ENCODE measurements around the gene SPATA3. TPM values are rescaled to one million over a fixed set of nuclear protein-coding genes. Genes with fewer than 3 reads are reported as not detected.

The SPATA3 gene
- total RNA-seq, 1 donor from 2014 or later: not detected

- DNase-seq (ENCODE audit: low spot score in 2 of 2): no peak
- no peaks in the 10 kb centered on the region for H3K9me3 ChIP-seq
- no peak for TF ChIP-seq CTCF (IDR thresholded peaks at IDR 0.05)
- H3K4me1 ChIP-seq: no peaks in the 10 kb centered on the region
- no peak overlapping the region for H3K27ac ChIP-seq
- H3K27me3 ChIP-seq: no peaks in the 10 kb centered on the region
- intact Hi-C loops (cut with DNase I): no loop called here
- H3K4me3 ChIP-seq: no peak overlapping the region
- H3K36me3 ChIP-seq: no peaks in the 10 kb centered on the region
Observed at GRCh38 chr2:230972046-230972445, 23.9 kb upstream of the SPATA3 start.

GRCh38 chr2:230974096-230974913, 21.6 kb upstream of the SPATA3 start:
- no peak for DNase-seq (ENCODE audit: low spot score in 2 of 2)
- intact Hi-C loops (cut with DNase I): no loop called here
- TF ChIP-seq CTCF (IDR thresholded peaks at IDR 0.05): no peak

GRCh38 chr2:230975927-230976326, 20.0 kb upstream of the SPATA3 start:
- Histone ChIP-seq H3K27me3 (no peaks in the 10 kb centered on the region), H3K36me3 (no peaks in the 10 kb centered on the region), H3K27ac (no peak overlapping the region), H3K4me3 (no peak overlapping the region), H3K4me1 (no peaks in the 10 kb centered on the region), H3K9me3 (no peaks in the 10 kb centered on the region)
- TF ChIP-seq CTCF (IDR thresholded peaks at IDR 0.05): no peak
- no peak for DNase-seq (ENCODE audit: low spot score in 2 of 2)
- intact Hi-C loops (cut with DNase I): no loop called here

More at GRCh38 chr2:230974096-230974913, 21.6 kb upstream of the SPATA3 start:
- Histone ChIP-seq H3K9me3 (no peaks in the 10 kb centered on the region), H3K4me3 (no peak overlapping the region), H3K27me3 (no peaks in the 10 kb centered on the region), H3K36me3 (no peaks in the 10 kb centered on the region), H3K4me1 (no peaks in the 10 kb centered on the region), H3K27ac (no peak overlapping the region)

GRCh38 chr2:230976671-230977171, 19.2 kb upstream of the SPATA3 start:
- Histone ChIP-seq H3K9me3 (no peaks in the 10 kb centered on the region), H3K27me3 (no peaks in the 10 kb centered on the region), H3K27ac (no peak overlapping the region), H3K36me3 (no peaks in the 10 kb centered on the region), H3K4me1 (no peaks in the 10 kb centered on the region), H3K4me3 (no peak overlapping the region)
- no peak for DNase-seq (ENCODE audit: low spot score in 2 of 2)
- TF ChIP-seq CTCF (IDR thresholded peaks at IDR 0.05): no peak
- intact Hi-C loops (cut with DNase I): no loop called here

GRCh38 chr2:230980468-230980867, 15.5 kb upstream of the SPATA3 start:
- Histone ChIP-seq H3K4me1 (no peaks in the 10 kb centered on the region), H3K4me3 (no peak overlapping the region), H3K9me3 (no peaks in the 10 kb centered on the region), H3K36me3 (no peaks in the 10 kb centered on the region), H3K27me3 (no peaks in the 10 kb centered on the region), H3K27ac (no peak overlapping the region)
- no peak for TF ChIP-seq CTCF (IDR thresholded peaks at IDR 0.05)
- DNase-seq (ENCODE audit: low spot score in 2 of 2): no peak
- intact Hi-C loops (cut with DNase I): no loop called here

All from ascending aorta (tissue), 2 donors.